ENCODE data around the gene KDM1B.
A peak's percentile ranks its signal among the peaks of the same experiment; 100 is the strongest.
"Not testable (repeated sequence)": the region's sequence is repeated elsewhere in the genome, so short reads cannot be mapped to it uniquely, and the experiment has no call there.

The KDM1B gene

GRCh38 chr6:18155150-18155863, at the start of gene KDM1B:
KDM1B (plus strand) TSS chr6:18155422; CDS start chr6:18159896, 4,474 bp downstream.
- peak; percentile 85 for DNase-seq

- no peak for DNase-seq
Measured at GRCh38 chr6:18107061-18107460, 48.2 kb upstream of the KDM1B start.

GRCh38 chr6:18110162-18110561, 45.1 kb upstream of the KDM1B start:
- no peak for DNase-seq

- DNase-seq: no peak
Measured at GRCh38 chr6:18115356-18115755, 39.9 kb upstream of the KDM1B start.

GRCh38 chr6:18117136-18117535, 38.1 kb upstream of the KDM1B start:
- DNase-seq: no peak

GRCh38 chr6:18118330-18118729, 36.9 kb upstream of the KDM1B start:
- DNase-seq: peak; percentile 42

- DNase-seq: no peak
Measured at GRCh38 chr6:18119236-18119635, 36.0 kb upstream of the KDM1B start.

- DNase-seq: no peak
Measured at GRCh38 chr6:18121580-18122127, 33.6 kb upstream of the KDM1B start.

GRCh38 chr6:18122128-18123093, 32.8 kb upstream of the KDM1B start, which contains the start of gene NHLRC1:
NHLRC1 (minus strand) TSS chr6:18122677; CDS start chr6:18122606, 71 bp downstream.
- no peak for DNase-seq

GRCh38 chr6:18126121-18126520, 29.1 kb upstream of the KDM1B start:
- DNase-seq: no peak

- no peak for DNase-seq
Measured at GRCh38 chr6:18132346-18132745, 22.9 kb upstream of the KDM1B start.

GRCh38 chr6:18135171-18135570, 20.1 kb upstream of the KDM1B start:
- DNase-seq: no peak

GRCh38 chr6:18136260-18136659, 19.0 kb upstream of the KDM1B start:
- no peak for DNase-seq

GRCh38 chr6:18138906-18139305, 16.3 kb upstream of the KDM1B start:
- DNase-seq: no peak

GRCh38 chr6:18139935-18140621, 15.1 kb upstream of the KDM1B start:
- DNase-seq: no peak

GRCh38 chr6:18141805-18142590, 13.2 kb upstream of the KDM1B start:
- DNase-seq: no peak

- DNase-seq: no peak
Measured at GRCh38 chr6:18142591-18142861, 12.7 kb upstream of the KDM1B start.

GRCh38 chr6:18147160-18147559, 8.1 kb upstream of the KDM1B start:
- no peak for DNase-seq

- no peak for DNase-seq
Measured at GRCh38 chr6:18147616-18148015, 7.6 kb upstream of the KDM1B start.

GRCh38 chr6:18148304-18149025, 6.8 kb upstream of the KDM1B start:
- DNase-seq: no peak

- DNase-seq: not testable (repeated sequence)
Measured at GRCh38 chr6:18151391-18151790, 3.8 kb upstream of the KDM1B start.

- DNase-seq: no peak
Measured at GRCh38 chr6:18151801-18152200, 3.4 kb upstream of the KDM1B start.
